H9 (cell line): Measurements from ENCODE around the gene PAX9. TPM values are rescaled to one million over a fixed set of nuclear protein-coding genes. Genes with fewer than 3 reads are reported as not detected.

Source experiments
- DNase-seq: peaks from one replicate; pipeline ENCODE4 v3.0.0-alpha.2; 2017
- H2AFZ ChIP-seq: one replicate; pipeline ENCODE4 v1.6.1; 2013; ENCODE audit warnings: mild to moderate bottlenecking, low read length, control low read depth, moderate library complexity
- H2AK5ac ChIP-seq: 2 replicates; pipeline ENCODE4 v1.6.1; 2013; ENCODE audit warnings: low read length, control low read depth, mixed read lengths; ENCODE audit not compliant: insufficient read length
- H2BK120ac ChIP-seq: one replicate; pipeline ENCODE4 v1.6.1; 2013; ENCODE audit warnings: low read depth, mild to moderate bottlenecking, low read length, control low read depth, inconsistent platforms; ENCODE audit not compliant: poor library complexity, severe bottlenecking
- H2BK12ac ChIP-seq: 2 replicates; pipeline ENCODE4 v1.6.1; 2013; ENCODE audit warnings: low read length, control low read depth, mixed read lengths, low read depth; ENCODE audit not compliant: insufficient read length
- H2BK15ac ChIP-seq: 2 replicates; pipeline ENCODE4 v1.6.1; 2013; ENCODE audit warnings: low read depth, low read length, control low read depth
- H2BK20ac ChIP-seq: one replicate; pipeline ENCODE4 v1.6.1; 2013; ENCODE audit warnings: low read depth, mild to moderate bottlenecking, low read length, control low read depth, inconsistent platforms; ENCODE audit not compliant: poor library complexity, severe bottlenecking
- H2BK5ac ChIP-seq: 2 replicates; pipeline ENCODE4 v1.6.1; 2013; ENCODE audit warnings: low read length, control low read depth, mixed read lengths; ENCODE audit not compliant: insufficient read length
- H3K14ac ChIP-seq: 2 replicates; pipeline ENCODE4 v1.6.1; 2013; ENCODE audit warnings: low read length, control low read depth; ENCODE audit not compliant: insufficient read depth
- H3K18ac ChIP-seq: 2 replicates; pipeline ENCODE4 v1.6.1; 2013; ENCODE audit warnings: low read depth, mild to moderate bottlenecking, mixed read lengths, low read length, control low read depth; ENCODE audit not compliant: insufficient read length
- H3K23ac ChIP-seq: 2 replicates; pipeline ENCODE4 v1.6.1; 2013; ENCODE audit warnings: low read length, control low read depth, mixed read lengths, low read depth; ENCODE audit not compliant: insufficient read length
- H3K23me2 ChIP-seq: 2 replicates; pipeline ENCODE4 v1.6.1; 2013; ENCODE audit warnings: low read depth, mild to moderate bottlenecking, mixed read lengths, low read length, control low read depth; ENCODE audit not compliant: insufficient read length, poor library complexity, severe bottlenecking
- H3K27ac ChIP-seq: 2 replicates; pipeline ENCODE4 v1.5.1; 2013; ENCODE audit warnings: low read length, control low read depth, mixed read lengths, low read depth; ENCODE audit not compliant: insufficient read length
- H3K27me3 ChIP-seq: 2 replicates; pipeline ENCODE4 v1.6.1; 2013; ENCODE audit warnings: low read length, control low read depth, inconsistent platforms; ENCODE audit not compliant: insufficient read depth
- H3K4ac ChIP-seq: 2 replicates; pipeline ENCODE4 v1.6.1; 2013; ENCODE audit warnings: low read depth, mild to moderate bottlenecking, control low read depth, inconsistent platforms, low read length, moderate library complexity
- H3K4me1 ChIP-seq: 2 replicates; pipeline ENCODE4 v1.6.1; 2013; ENCODE audit warnings: low read length, control low read depth, inconsistent platforms; ENCODE audit not compliant: insufficient read depth
- H3K4me2 ChIP-seq: 2 replicates; pipeline ENCODE4 v1.6.1; 2013; ENCODE audit warnings: low read length, control low read depth, mixed read lengths; ENCODE audit not compliant: insufficient read length, insufficient read depth
- H3K56ac ChIP-seq: 2 replicates; pipeline ENCODE4 v1.6.1; 2013; ENCODE audit warnings: low read depth, mild to moderate bottlenecking, mixed read lengths, low read length, control low read depth; ENCODE audit not compliant: insufficient read length
- H3K79me1 ChIP-seq: 2 replicates; pipeline ENCODE4 v1.6.1; 2013; ENCODE audit warnings: low read depth, mild to moderate bottlenecking, moderate library complexity, low read length, control low read depth, inconsistent platforms; ENCODE audit not compliant: insufficient read depth, poor library complexity, severe bottlenecking
- H3K79me2 ChIP-seq: 2 replicates; pipeline ENCODE4 v1.6.1; 2013; ENCODE audit warnings: low read length, control low read depth, inconsistent platforms; ENCODE audit not compliant: insufficient read depth
- H3K9ac ChIP-seq: 2 replicates; pipeline ENCODE4 v1.6.1; 2013; ENCODE audit warnings: low read length, control low read depth, mixed read lengths; ENCODE audit not compliant: insufficient read length; ENCODE audit errors: extremely low read depth
- H3K9me3 ChIP-seq: one replicate; pipeline ENCODE4 v1.6.1; 2013; ENCODE audit warnings: low read depth, low read length, inconsistent platforms; ENCODE audit not compliant: control insufficient read depth
- H3T11ph ChIP-seq: one replicate; pipeline ENCODE4 v1.6.1; 2013; ENCODE audit warnings: mild to moderate bottlenecking, low read length, control low read depth, inconsistent platforms
- H4K20me1 ChIP-seq: one replicate; pipeline ENCODE4 v1.6.1; 2013; ENCODE audit not compliant: control insufficient read depth, insufficient read length, insufficient read depth
- H4K5ac ChIP-seq: 2 replicates; pipeline ENCODE4 v1.6.1; 2013; ENCODE audit warnings: low read depth, mild to moderate bottlenecking, mixed read lengths, low read length, control low read depth; ENCODE audit not compliant: insufficient read length
- H4K8ac ChIP-seq: replicated peaks from 2 replicates; pipeline ENCODE4 v1.6.1; 2013; ENCODE audit warnings: low read length, control low read depth, mixed read lengths, low read depth; ENCODE audit not compliant: insufficient read length
- H4K91ac ChIP-seq: 2 replicates; pipeline ENCODE4 v1.6.1; 2013; ENCODE audit warnings: low read depth, mild to moderate bottlenecking, moderate library complexity, mixed read lengths, low read length, control low read depth; ENCODE audit not compliant: insufficient read length
- H3K27ac Mint-ChIP-seq, 3 experiments: 2 replicates in 2 of 3; 3 replicates in 1 of 3; pipeline ENCODE4 v1.8.0; 2020 to 2021; ENCODE audit warnings: mixed read lengths in 3 of 3, mild to moderate bottlenecking in 1 of 3, moderate library complexity in 1 of 3
- H3K27me3 Mint-ChIP-seq: 2 replicates; pipeline ENCODE4 v1.8.0; 2021; ENCODE audit warnings: low read depth, mild to moderate bottlenecking, moderate library complexity, mixed read lengths
- H3K36me3 Mint-ChIP-seq, 3 experiments: 2 replicates in 2 of 3; 3 replicates in 1 of 3; pipeline ENCODE4 v1.8.0; 2020 to 2021; ENCODE audit warnings: low read depth in 3 of 3, mixed read lengths in 3 of 3; ENCODE audit not compliant: insufficient read depth in 1 of 3
- H3K4me1 Mint-ChIP-seq, 2 experiments: 2 replicates each; pipeline ENCODE4 v1.8.0; 2020; ENCODE audit warnings: mixed read lengths in 2 of 2
- H3K4me3 Mint-ChIP-seq, 2 experiments: 2 replicates in 1 of 2; 3 replicates in 1 of 2; pipeline ENCODE4 v1.8.0; 2020 to 2021; ENCODE audit warnings: mild to moderate bottlenecking in 2 of 2, mixed read lengths in 2 of 2, moderate library complexity in 1 of 2
- H3K9me3 Mint-ChIP-seq, 2 experiments: 2 replicates in 1 of 2; 3 replicates in 1 of 2; pipeline ENCODE4 v1.8.0; 2020; ENCODE audit warnings: mild to moderate bottlenecking in 2 of 2, mixed read lengths in 2 of 2, moderate library complexity in 1 of 2
- CTCF ChIP-seq: fragments of 200-600 bp; sonication (generic); conservative IDR thresholded peaks from 3 replicates; pipeline ENCODE4 v1.8.0; 2021; ENCODE audit warnings: antibody characterized with exemption, mild to moderate bottlenecking
- WGBS: extraction: QIAGEN DNeasy Blood & Tissue Kit; methylation state at CpG from one replicate; pipeline ENCODE4 v1.1.7; 2013; ENCODE audit warnings: missing lambda C conversion rate, low lambda C conversion rate, mixed read lengths; ENCODE audit not compliant: insufficient read length; ENCODE audit errors: extremely low coverage; 5-methylcytosine and 5-hydroxymethylcytosine counted together
- total RNA-seq: library from RNA; stranded (reverse); gene quantifications from 2 replicates; pipeline ENCODE4 v1.2.1, GENCODE V29; 2021

PAX9 gene
- total RNA-seq, 1 experiment from 2014 or later: not detected

- H3K27me3 Mint-ChIP-seq: peaks cover 100% of the 10 kb centered on the region
Measured at GRCh38 chr14:36662258-36662542, 540 bp downstream of the PAX9 start.

More at GRCh38 chr14:36662258-36662542, 540 bp downstream of the PAX9 start:
- Histone ChIP-seq H4K8ac (no peak overlapping the region), H4K5ac (no peak overlapping the region), H2BK15ac (no peak overlapping the region), H3K9me3 (no peaks in the 10 kb centered on the region), H3K4me1 (no peaks in the 10 kb centered on the region), H2BK120ac (no peak overlapping the region), H4K91ac (no peak overlapping the region), H4K20me1 (no peaks in the 10 kb centered on the region), H2BK12ac (no peak overlapping the region), H3K56ac (no peak overlapping the region), H2AFZ (no peak overlapping the region), H3T11ph (no peak overlapping the region), H3K23me2 (peaks cover 11% of the 10 kb centered on the region), H3K14ac (no peak overlapping the region), H3K27ac (no peak overlapping the region), H3K9ac (no peak overlapping the region), H2AK5ac (no peak overlapping the region), H3K4ac (no peak overlapping the region), H3K4me2 (peak overlapping the region; percentile 55), H2BK20ac (no peak overlapping the region), H3K18ac (no peak overlapping the region), H3K79me1 (no peaks in the 10 kb centered on the region), H3K79me2 (no peaks in the 10 kb centered on the region), H2BK5ac (no peak overlapping the region), H3K23ac (no peak overlapping the region), H3K27me3 (peaks cover 92% of the 10 kb centered on the region)
- no peak for DNase-seq
- WGBS: no CpG with 5 or more reads among the region's 11 CpGs
- Mint-ChIP-seq H3K4me3 (peak overlapping the region; percentile 65 to 78), H3K36me3 (no peaks in the 10 kb centered on the region; a peak in 1 of 7 replicates), H3K9me3 (peaks cover 2 to 15% of the 10 kb centered on the region in 2 experiments; a peak in 4 of 5 replicates), H3K27ac (no peak overlapping the region; a peak in 1 of 7 replicates), H3K4me1 (peaks cover 31 to 46% of the 10 kb centered on the region in 2 experiments)
- no peak for TF ChIP-seq CTCF
